Ishikawa (cell line): ENCODE measurements around the gene FAM200A.
A peak's percentile ranks its signal among the peaks of the same experiment; 100 is the strongest.

ENCODE experiments used
- CREB1 ChIP-seq: IDR thresholded peaks from 2 replicates; pipeline ENCODE4 v1.6.1; 2012; ENCODE audit warnings: low read depth
- EP300 ChIP-seq: IDR thresholded peaks from 2 replicates; pipeline ENCODE4 v1.6.1; 2012; ENCODE audit warnings: borderline replicate concordance
- MAX ChIP-seq: IDR thresholded peaks from 2 replicates; pipeline ENCODE4 v1.6.1; 2012
- YY1 ChIP-seq: IDR thresholded peaks from 2 replicates; pipeline ENCODE4 v1.6.1; 2012; ENCODE audit warnings: low read depth

- peak; percentile 26; the same call in 1 of the 2 replicates for TF ChIP-seq MAX
- no peak for TF ChIP-seq YY1
- peak; percentile 64; the same call in 1 of the 2 replicates for TF ChIP-seq EP300
- TF ChIP-seq CREB1: no peak
Measured at GRCh38 chr7:99562832-99563231, 10.9 kb upstream of the FAM200A start.
